Ectodermal cell (in vitro differentiated cells): ENCODE data around the gene EIF2B1.

ENCODE experiments used
- H3K27ac ChIP-seq: 2 replicates; pipeline ENCODE4 v1.7.0; 2013; ENCODE audit warnings: mild to moderate bottlenecking, low read depth, low read length; ENCODE audit not compliant: insufficient read depth, poor library complexity, severe bottlenecking
- H3K27me3 ChIP-seq: 2 replicates; pipeline ENCODE4 v1.7.0; 2013; ENCODE audit warnings: mild to moderate bottlenecking, low read length; ENCODE audit not compliant: insufficient read depth, control insufficient read depth, poor library complexity, severe bottlenecking
- H3K36me3 ChIP-seq: one replicate; pipeline ENCODE4 v1.7.0; 2013; ENCODE audit warnings: low read length; ENCODE audit not compliant: control insufficient read depth, insufficient read depth
- H3K4me1 ChIP-seq: one replicate; pipeline ENCODE4 v1.7.0; 2013; ENCODE audit warnings: low read length; ENCODE audit not compliant: control insufficient read depth, insufficient read depth
- H3K4me3 ChIP-seq: 2 replicates; pipeline ENCODE4 v1.7.0; 2013; ENCODE audit warnings: low read depth, low read length, control low read depth; ENCODE audit not compliant: insufficient read depth
- H3K9me3 ChIP-seq: 2 replicates; pipeline ENCODE4 v1.7.0; 2013; ENCODE audit warnings: mild to moderate bottlenecking, low read length, moderate library complexity; ENCODE audit not compliant: control insufficient read depth
- WGBS, 2 experiments: methylation state at CpG; one replicate each; pipeline ENCODE4 v1.1.7; 2013; ENCODE audit warnings: missing lambda C conversion rate in 2 of 2; 5-methylcytosine and 5-hydroxymethylcytosine counted together

Gene EIF2B1

GRCh38 chr12:123657211-123657610 is 23.7 kb upstream of the EIF2B1 start:
- H3K36me3 ChIP-seq = peaks cover 7% of the 10 kb centered on the region
- no peaks in the 10 kb centered on the region for H3K4me1 ChIP-seq
- WGBS, 2 experiments = 88 to 89% methylated on average over 9 of the region's 9 CpGs
- H3K27ac ChIP-seq = no peak overlapping the region
- no peak overlapping the region for H3K4me3 ChIP-seq
- H3K9me3 ChIP-seq = no peaks in the 10 kb centered on the region
- H3K27me3 ChIP-seq = no peaks in the 10 kb centered on the region

GRCh38 chr12:123656392-123656791 is 22.9 kb upstream of the EIF2B1 start:
- H3K36me3 ChIP-seq = peaks cover 7% of the 10 kb centered on the region

GRCh38 chr12:123655420-123655819 is 21.9 kb upstream of the EIF2B1 start:
- Histone ChIP-seq H3K4me1 (no peaks in the 10 kb centered on the region), H3K27me3 (no peaks in the 10 kb centered on the region), H3K36me3 (peaks cover 9% of the 10 kb centered on the region), H3K4me3 (no peak overlapping the region), H3K9me3 (no peaks in the 10 kb centered on the region), H3K27ac (no peak overlapping the region)
- 93 to 98% methylated on average over 4 to 5 of the region's 5 CpGs for WGBS, 2 experiments

More at GRCh38 chr12:123656392-123656791, 22.9 kb upstream of the EIF2B1 start:
- 91 to 93% methylated on average over 4 of the region's 4 CpGs for WGBS, 2 experiments
- H3K4me1 ChIP-seq = no peaks in the 10 kb centered on the region
- H3K4me3 ChIP-seq = no peak overlapping the region
- no peaks in the 10 kb centered on the region for H3K9me3 ChIP-seq
- H3K27me3 ChIP-seq = no peaks in the 10 kb centered on the region
- H3K27ac ChIP-seq = no peak overlapping the region

GRCh38 chr12:123654129-123654701 is 20.7 kb upstream of the EIF2B1 start:
- H3K9me3 ChIP-seq = no peaks in the 10 kb centered on the region
- H3K27me3 ChIP-seq = no peaks in the 10 kb centered on the region
- no peak overlapping the region for H3K27ac ChIP-seq
- H3K4me1 ChIP-seq = no peaks in the 10 kb centered on the region
- no peak overlapping the region for H3K4me3 ChIP-seq
- peaks cover 5% of the 10 kb centered on the region for H3K36me3 ChIP-seq
- WGBS, 2 experiments = 93 to 95% methylated on average over 4 of the region's 4 CpGs

- Histone ChIP-seq H3K27ac (no peak overlapping the region), H3K36me3 (peaks cover 15% of the 10 kb centered on the region), H3K4me1 (no peaks in the 10 kb centered on the region), H3K9me3 (no peaks in the 10 kb centered on the region), H3K27me3 (no peaks in the 10 kb centered on the region), H3K4me3 (no peak overlapping the region)
- 94% methylated on average over 5 of the region's 5 CpGs for WGBS, 2 experiments
Measured at GRCh38 chr12:123648401-123648800, 14.9 kb upstream of the EIF2B1 start.

- no peak overlapping the region for H3K27ac ChIP-seq
- no peaks in the 10 kb centered on the region for H3K9me3 ChIP-seq
- 96 to 98% methylated on average over 5 of the region's 5 CpGs for WGBS, 2 experiments
- no peaks in the 10 kb centered on the region for H3K27me3 ChIP-seq
- H3K4me1 ChIP-seq = no peaks in the 10 kb centered on the region
- H3K36me3 ChIP-seq = peaks cover 19% of the 10 kb centered on the region
- no peak overlapping the region for H3K4me3 ChIP-seq
Measured at GRCh38 chr12:123645878-123646277, 12.4 kb upstream of the EIF2B1 start.

- Histone ChIP-seq H3K4me1 (no peaks in the 10 kb centered on the region), H3K27me3 (no peaks in the 10 kb centered on the region), H3K36me3 (peaks cover 17% of the 10 kb centered on the region), H3K4me3 (no peak overlapping the region), H3K27ac (no peak overlapping the region), H3K9me3 (no peaks in the 10 kb centered on the region)
- WGBS, 2 experiments = 96 to 98% methylated on average over 3 of the region's 3 CpGs
Measured at GRCh38 chr12:123645380-123645779, 11.9 kb upstream of the EIF2B1 start.

- H3K4me3 ChIP-seq = no peak overlapping the region
- H3K36me3 ChIP-seq = peaks cover 16% of the 10 kb centered on the region
- H3K4me1 ChIP-seq = no peaks in the 10 kb centered on the region
- H3K9me3 ChIP-seq = no peaks in the 10 kb centered on the region
- no peak overlapping the region for H3K27ac ChIP-seq
- H3K27me3 ChIP-seq = no peaks in the 10 kb centered on the region
- WGBS, 2 experiments = 90 to 95% methylated on average over 7 of the region's 7 CpGs
Measured at GRCh38 chr12:123643911-123644310, 10.4 kb upstream of the EIF2B1 start.

- Histone ChIP-seq H3K9me3 (no peaks in the 10 kb centered on the region), H3K27ac (peak overlapping the region; percentile 64), H3K4me3 (peak overlapping the region; percentile 92), H3K4me1 (no peaks in the 10 kb centered on the region), H3K27me3 (no peaks in the 10 kb centered on the region), H3K36me3 (peaks cover 16% of the 10 kb centered on the region)
- 11% methylated on average over 17 to 19 of the region's 19 CpGs for WGBS, 2 experiments
Measured at GRCh38 chr12:123634142-123634561, 666 bp upstream of the EIF2B1 start.

GRCh38 chr12:123621619-123622530 is 11.6 kb downstream of the EIF2B1 start:
- WGBS, 2 experiments = 94 to 95% methylated on average over 14 to 15 of the region's 15 CpGs
- H3K36me3 ChIP-seq = peaks cover 54% of the 10 kb centered on the region
- H3K9me3 ChIP-seq = no peaks in the 10 kb centered on the region
- no peaks in the 10 kb centered on the region for H3K4me1 ChIP-seq
- no peaks in the 10 kb centered on the region for H3K27me3 ChIP-seq
- no peak overlapping the region for H3K4me3 ChIP-seq
- no peak overlapping the region for H3K27ac ChIP-seq
